Hepatocyte (in vitro differentiated cells): ENCODE measurements around the gene VRTN. TPM values are rescaled to one million over a fixed set of nuclear protein-coding genes. Genes with fewer than 3 reads are reported as not detected.

Source experiments
- DNase-seq: peaks from one replicate; pipeline ENCODE4 v3.0.0-alpha.2; 2016; ENCODE audit warnings: low spot score
- H2AFZ ChIP-seq: fragments of 200-600 bp; sonication (generic); 2 replicates; pipeline ENCODE4 v1.6.0; 2016; ENCODE audit warnings: antibody characterized with exemption, mild to moderate bottlenecking
- H3K27ac ChIP-seq: fragments of 200-600 bp; sonication (generic); 2 replicates; pipeline ENCODE4 v1.5.1; 2016; ENCODE audit warnings: mild to moderate bottlenecking
- H3K27me3 ChIP-seq: fragments of 200-600 bp; sonication (generic); 2 replicates; pipeline ENCODE4 v1.6.1; 2016
- H3K36me3 ChIP-seq: fragments of 200-600 bp; sonication (generic); replicated peaks from 2 replicates; pipeline ENCODE4 v1.5.1; 2016; ENCODE audit warnings: low read depth; ENCODE audit not compliant: insufficient read depth
- H3K4me1 ChIP-seq: fragments of 200-600 bp; sonication (generic); 2 replicates; pipeline ENCODE4 v1.5.1; 2016; ENCODE audit warnings: mild to moderate bottlenecking, moderate library complexity; ENCODE audit not compliant: insufficient read depth
- H3K4me2 ChIP-seq: fragments of 200-600 bp; sonication (generic); 2 replicates; pipeline ENCODE4 v1.6.0; 2016
- H3K4me3 ChIP-seq: fragments of 200-600 bp; sonication (generic); 2 replicates; pipeline ENCODE4 v1.5.1; 2016; ENCODE audit warnings: mild to moderate bottlenecking
- H3K79me2 ChIP-seq: fragments of 200-600 bp; sonication (generic); 2 replicates; pipeline ENCODE4 v1.6.0; 2017; ENCODE audit warnings: mild to moderate bottlenecking
- H3K9me2 ChIP-seq: fragments of 200-600 bp; sonication (generic); replicated peaks from 2 replicates; pipeline ENCODE4 v1.6.0; 2017; ENCODE audit warnings: mild to moderate bottlenecking; ENCODE audit not compliant: insufficient read depth
- H3K9me3 ChIP-seq: fragments of 200-600 bp; sonication (generic); 2 replicates; pipeline ENCODE4 v1.5.1; 2016; ENCODE audit warnings: low read depth, mild to moderate bottlenecking
- H4K20me1 ChIP-seq: fragments of 200-600 bp; sonication (generic); 2 replicates; pipeline ENCODE4 v1.6.0; 2016; ENCODE audit warnings: mild to moderate bottlenecking; ENCODE audit not compliant: insufficient read depth, poor library complexity, severe bottlenecking
- EZH2 ChIP-seq: fragments of 200-600 bp; sonication (generic); IDR thresholded peaks from 2 replicates; pipeline ENCODE4 v1.6.1; 2016; ENCODE audit warnings: antibody characterized with exemption, mild to moderate bottlenecking, borderline replicate concordance
- EZH2phosphoT487 ChIP-seq: fragments of 200-600 bp; sonication (generic); IDR thresholded peaks from one replicate; pipeline ENCODE4 v1.6.1; 2018; ENCODE audit warnings: antibody characterized with exemption, mild to moderate bottlenecking, low read depth, moderate library complexity; ENCODE audit not compliant: unreplicated experiment, severe bottlenecking
- WGBS: methylation state at CpG from one replicate; pipeline ENCODE4 v1.1.6; 2016; ENCODE audit warnings: low lambda C conversion rate; ENCODE audit errors: missing lambda C conversion rate; 5-methylcytosine and 5-hydroxymethylcytosine counted together
- polyA plus RNA-seq: library from polyadenylated mRNA; unstranded; fragments of >200 nt; fragmentation: Nextera tagmentation; extraction: Ambion mirVana; gene quantifications from 2 replicates; pipeline ENCODE4 v1.2.1, GENCODE V29; 2016
- total RNA-seq: library from RNA; depleted of rRNA; stranded (reverse); fragments of >200 nt; gene quantifications from 2 replicates; pipeline ENCODE4 v1.2.3, GENCODE V29; 2014
- TF ChIP-seq, protein P1 (sequence below): fragments of 200-600 bp; sonication (generic); IDR thresholded peaks from 2 replicates; pipeline ENCODE4 v1.5.1; 2016; ENCODE audit warnings: antibody characterized with exemption, mild to moderate bottlenecking; ENCODE audit not compliant: poor library complexity

The VRTN gene
- total and polyA plus RNA-seq, 2 experiments from 2014 or later: 0.13 TPM; not detected in 1

- Histone ChIP-seq H3K4me2 (no peak overlapping the region), H3K36me3 (no peaks in the 10 kb centered on the region), H3K4me3 (no peak overlapping the region), H3K9me3 (no peaks in the 10 kb centered on the region), H3K79me2 (no peaks in the 10 kb centered on the region), H3K27ac (no peak overlapping the region), H4K20me1 (no peaks in the 10 kb centered on the region), H3K9me2 (no peaks in the 10 kb centered on the region), H3K27me3 (no peaks in the 10 kb centered on the region), H3K4me1 (no peaks in the 10 kb centered on the region), H2AFZ (no peak overlapping the region)
- TF ChIP-seq EZH2: no peak
- TF ChIP-seq EZH2phosphoT487: no peak
- TF ChIP-seq, protein P1, sequence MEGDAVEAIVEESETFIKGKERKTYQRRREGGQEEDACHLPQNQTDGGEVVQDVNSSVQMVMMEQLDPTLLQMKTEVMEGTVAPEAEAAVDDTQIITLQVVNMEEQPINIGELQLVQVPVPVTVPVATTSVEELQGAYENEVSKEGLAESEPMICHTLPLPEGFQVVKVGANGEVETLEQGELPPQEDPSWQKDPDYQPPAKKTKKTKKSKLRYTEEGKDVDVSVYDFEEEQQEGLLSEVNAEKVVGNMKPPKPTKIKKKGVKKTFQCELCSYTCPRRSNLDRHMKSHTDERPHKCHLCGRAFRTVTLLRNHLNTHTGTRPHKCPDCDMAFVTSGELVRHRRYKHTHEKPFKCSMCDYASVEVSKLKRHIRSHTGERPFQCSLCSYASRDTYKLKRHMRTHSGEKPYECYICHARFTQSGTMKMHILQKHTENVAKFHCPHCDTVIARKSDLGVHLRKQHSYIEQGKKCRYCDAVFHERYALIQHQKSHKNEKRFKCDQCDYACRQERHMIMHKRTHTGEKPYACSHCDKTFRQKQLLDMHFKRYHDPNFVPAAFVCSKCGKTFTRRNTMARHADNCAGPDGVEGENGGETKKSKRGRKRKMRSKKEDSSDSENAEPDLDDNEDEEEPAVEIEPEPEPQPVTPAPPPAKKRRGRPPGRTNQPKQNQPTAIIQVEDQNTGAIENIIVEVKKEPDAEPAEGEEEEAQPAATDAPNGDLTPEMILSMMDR: no peak
- no peak for DNase-seq
- 78% methylated on average over 8 of the region's 8 CpGs for WGBS
These were observed 38.9 kb upstream of the VRTN start for GRCh38 chr14:74309125-74310022.

DNA sequence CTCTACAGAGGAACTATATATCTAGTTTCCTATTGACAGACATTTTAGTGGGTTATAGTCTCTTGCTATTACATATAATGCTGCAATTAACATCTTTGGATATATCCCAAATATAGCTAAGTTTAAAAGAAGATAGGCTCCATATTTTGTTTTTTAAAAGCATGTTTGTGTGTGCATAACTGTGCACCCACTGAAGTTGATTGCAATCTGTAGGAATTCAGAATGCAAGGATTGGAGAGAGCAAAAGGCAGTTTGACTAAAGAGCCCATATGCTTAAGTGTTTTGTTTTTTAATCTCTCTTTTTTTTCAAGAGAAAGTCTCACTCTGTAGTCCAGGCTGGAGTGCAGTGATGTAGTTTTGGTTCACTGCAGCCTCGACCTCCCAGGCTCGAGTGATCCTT, 36.1 kb upstream of the VRTN start:
- no peaks in the 10 kb centered on the region for H3K27me3 ChIP-seq

GRCh38 chr14:74313601-74314000, 34.7 kb upstream of the VRTN start:
- Histone ChIP-seq H3K27me3 (no peaks in the 10 kb centered on the region), H3K4me1 (no peaks in the 10 kb centered on the region), H3K4me3 (no peak overlapping the region), H3K9me3 (no peaks in the 10 kb centered on the region), H4K20me1 (no peaks in the 10 kb centered on the region), H2AFZ (no peak overlapping the region), H3K27ac (no peak overlapping the region), H3K4me2 (no peak overlapping the region), H3K9me2 (no peaks in the 10 kb centered on the region), H3K79me2 (no peaks in the 10 kb centered on the region), H3K36me3 (no peaks in the 10 kb centered on the region)
- DNase-seq: no peak
- TF ChIP-seq, protein P1: no peak
- TF ChIP-seq EZH2phosphoT487 (no peak), EZH2 (no peak)
- 87% methylated on average over 5 of the region's 5 CpGs for WGBS

More for the DNA sequence above, 36.1 kb upstream of the VRTN start:
- Histone ChIP-seq H3K4me2 (no peak overlapping the region), H2AFZ (no peak overlapping the region), H3K79me2 (no peaks in the 10 kb centered on the region), H3K9me2 (no peaks in the 10 kb centered on the region), H4K20me1 (no peaks in the 10 kb centered on the region), H3K36me3 (no peaks in the 10 kb centered on the region), H3K4me3 (no peak overlapping the region), H3K27ac (no peak overlapping the region), H3K4me1 (no peaks in the 10 kb centered on the region), H3K9me3 (no peaks in the 10 kb centered on the region)
- TF ChIP-seq EZH2phosphoT487 (no peak), EZH2 (no peak)
- TF ChIP-seq, protein P1: no peak
- 100% methylated on average over 2 of the region's 2 CpGs for WGBS
- DNase-seq: no peak
